ENCODE data around the gene SEC14L3. TPM values are rescaled to one million over a fixed set of nuclear protein-coding genes. Genes with fewer than 3 reads are reported as not detected.
"Not testable (repeated sequence)": the region's sequence is repeated elsewhere in the genome, so short reads cannot be mapped to it uniquely, and the experiment has no call there.

SEC14L3 gene
- total RNA-seq, 2 donors from 2014 or later: not detected

- no peak for DNase-seq (ENCODE audit: low spot score)
- no peak overlapping the region for H3K27ac ChIP-seq
- no peak for TF ChIP-seq CTCF (IDR thresholded peaks at IDR 0.05)
- H3K9me3 ChIP-seq: no peaks in the 10 kb centered on the region
- no peaks in the 10 kb centered on the region for H3K27me3 ChIP-seq
- H3K4me3 ChIP-seq: no peak overlapping the region
- no peaks in the 10 kb centered on the region for H3K36me3 ChIP-seq
- no peaks in the 10 kb centered on the region for H3K4me1 ChIP-seq
Observed at GRCh38 chr22:30474683-30475424, 3.0 kb upstream of the SEC14L3 start.

- no peak for TF ChIP-seq CTCF (IDR thresholded peaks at IDR 0.05)
- no peak overlapping the region for H3K27ac ChIP-seq
- H3K4me1 ChIP-seq: no peaks in the 10 kb centered on the region
- H3K9me3 ChIP-seq: no peaks in the 10 kb centered on the region
- H3K4me3 ChIP-seq: no peak overlapping the region
- no peaks in the 10 kb centered on the region for H3K27me3 ChIP-seq
- no peak for DNase-seq (ENCODE audit: low spot score)
- no peaks in the 10 kb centered on the region for H3K36me3 ChIP-seq
Observed at GRCh38 chr22:30474121-30474520, 2.3 kb upstream of the SEC14L3 start.

- Histone ChIP-seq H3K4me1 (no peaks in the 10 kb centered on the region), H3K27ac (no peak overlapping the region), H3K36me3 (no peaks in the 10 kb centered on the region), H3K4me3 (no peak overlapping the region), H3K9me3 (no peaks in the 10 kb centered on the region), H3K27me3 (no peaks in the 10 kb centered on the region)
- DNase-seq (ENCODE audit: low spot score): no peak
- no peak for TF ChIP-seq CTCF (IDR thresholded peaks at IDR 0.05)
Observed at GRCh38 chr22:30472994-30473720, 1.3 kb upstream of the SEC14L3 start.

GRCh38 chr22:30470655-30471054 is 1.2 kb downstream of the SEC14L3 start:
- Histone ChIP-seq H3K4me3 (no peak overlapping the region), H3K4me1 (no peaks in the 10 kb centered on the region), H3K27me3 (no peaks in the 10 kb centered on the region), H3K36me3 (no peaks in the 10 kb centered on the region), H3K27ac (no peak overlapping the region), H3K9me3 (no peaks in the 10 kb centered on the region)
- no peak for DNase-seq (ENCODE audit: low spot score)
- TF ChIP-seq CTCF (IDR thresholded peaks at IDR 0.05): no peak

GRCh38 chr22:30469165-30469564 is 2.7 kb downstream of the SEC14L3 start:
- Histone ChIP-seq H3K27ac (no peak overlapping the region), H3K4me3 (no peak overlapping the region), H3K9me3 (no peaks in the 10 kb centered on the region), H3K27me3 (no peaks in the 10 kb centered on the region), H3K4me1 (no peaks in the 10 kb centered on the region), H3K36me3 (no peaks in the 10 kb centered on the region)
- no peak for DNase-seq (ENCODE audit: low spot score)
- TF ChIP-seq CTCF (IDR thresholded peaks at IDR 0.05): no peak

GRCh38 chr22:30460555-30460954 is 11.3 kb downstream of the SEC14L3 start:
- not testable (repeated sequence) for H3K4me3 ChIP-seq; H3K36me3 ChIP-seq; H3K9me3 ChIP-seq; H3K27me3 ChIP-seq; DNase-seq (ENCODE audit: low spot score); H3K27ac ChIP-seq; H3K4me1 ChIP-seq

Data from right atrium auricular region (tissue), 2 donors.